HG02943 (cell line): Measurements from ENCODE around the gene LRP8.
A peak's percentile ranks its signal among the peaks of the same experiment; 100 is the strongest.

ENCODE experiments used
- ATAC-seq: cut with Tn5 transposase; IDR thresholded peaks from one replicate; pipeline ENCODE4 v1.9.1; 2021; ENCODE audit warnings: mild to moderate bottlenecking, low read depth, moderate library complexity; ENCODE audit not compliant: unreplicated experiment

The LRP8 gene

GRCh38 chr1:53328009-53328461 lies at the start of gene LRP8:
TSS of gene LRP8 (minus strand) at chr1:53328070. CDS start at chr1:53327912, 158 bp downstream.
- ATAC-seq: peak; percentile 37

GRCh38 chr1:53377438-53377841 lies 49.6 kb upstream of the LRP8 start:
- ATAC-seq: no peak

GRCh38 chr1:53376742-53377437 lies 49.0 kb upstream of the LRP8 start:
- ATAC-seq: no peak

GRCh38 chr1:53376041-53376461 lies 48.2 kb upstream of the LRP8 start:
- ATAC-seq: no peak

- no peak for ATAC-seq
Observed at GRCh38 chr1:53375440-53375839, 47.6 kb upstream of the LRP8 start.

- ATAC-seq: no peak
Observed at GRCh38 chr1:53373246-53373645, 45.4 kb upstream of the LRP8 start.

GRCh38 chr1:53372501-53372951 lies 44.7 kb upstream of the LRP8 start:
- ATAC-seq: no peak

- ATAC-seq: no peak
Observed at GRCh38 chr1:53371851-53372250, 44.0 kb upstream of the LRP8 start.

- no peak for ATAC-seq
Observed at GRCh38 chr1:53371121-53371666, 43.3 kb upstream of the LRP8 start.

GRCh38 chr1:53370369-53370961 lies 42.6 kb upstream of the LRP8 start:
- ATAC-seq: no peak

GRCh38 chr1:53369761-53370160 lies 41.9 kb upstream of the LRP8 start:
- no peak for ATAC-seq

GRCh38 chr1:53369034-53369750 lies 41.3 kb upstream of the LRP8 start:
- no peak for ATAC-seq

- no peak for ATAC-seq
Observed at GRCh38 chr1:53368314-53369033, 40.6 kb upstream of the LRP8 start.

GRCh38 chr1:53367503-53368313 lies 39.8 kb upstream of the LRP8 start:
- ATAC-seq: peak; percentile 93

GRCh38 chr1:53366901-53367502 lies 39.1 kb upstream of the LRP8 start:
- ATAC-seq: no peak

- no peak for ATAC-seq
Observed at GRCh38 chr1:53365437-53366063, 37.7 kb upstream of the LRP8 start.

- no peak for ATAC-seq
Observed at GRCh38 chr1:53362851-53363642, 35.2 kb upstream of the LRP8 start.

- ATAC-seq: no peak
Observed at GRCh38 chr1:53362270-53362669, 34.4 kb upstream of the LRP8 start.
